GM12891 (cell line): ENCODE data around the gene SLC27A1.

Source experiments
- POLR2A ChIP-seq: IDR thresholded peaks from 2 replicates; pipeline ENCODE4 v1.6.1; 2011; ENCODE audit warnings: low read depth, low read length, control low read depth
- POLR2AphosphoS5 ChIP-seq: IDR thresholded peaks from 2 replicates; pipeline ENCODE4 v1.6.1; 2011; ENCODE audit warnings: low read depth, low read length, control low read depth
- SPI1 ChIP-seq: IDR thresholded peaks from 2 replicates; pipeline ENCODE4 v1.6.1; 2011; ENCODE audit warnings: low read depth, low read length, control low read depth
- TAF1 ChIP-seq: IDR thresholded peaks from 2 replicates; pipeline ENCODE4 v1.6.1; 2011; ENCODE audit warnings: low read depth, low read length, control low read depth

GRCh38 chr19:17429641-17430113 is 40.6 kb upstream of the SLC27A1 start:
- TF ChIP-seq POLR2AphosphoS5 (no peak), POLR2A (no peak), SPI1 (no peak), TAF1 (no peak)
